NCI-H1092 (cell line): ENCODE measurements around the gene SLAMF1.
"Not testable (repeated sequence)": the region's sequence is repeated elsewhere in the genome, so short reads cannot be mapped to it uniquely, and the experiment has no call there.

Experiments
- DNase-seq: peaks from one replicate; lab custom pipeline; 2025; lab: John Stamatoyannopoulos, UW

The SLAMF1 gene

GRCh38 chr1:160605792-160606479, 40.9 kb downstream of the SLAMF1 start:
- DNase-seq: no peak

- no peak for DNase-seq
Observed at GRCh38 chr1:160605205-160605604, 41.6 kb downstream of the SLAMF1 start.

- DNase-seq: no peak
Observed at GRCh38 chr1:160597705-160598104, 49.1 kb downstream of the SLAMF1 start.

- DNase-seq: no peak
Observed at GRCh38 chr1:160597051-160597450, 49.8 kb downstream of the SLAMF1 start.

- DNase-seq: no peak
Observed at GRCh38 chr1:160590488-160590887, 56.4 kb downstream of the SLAMF1 start.

GRCh38 chr1:160588468-160588867, 58.4 kb downstream of the SLAMF1 start:
- no peak for DNase-seq

- DNase-seq: no peak
Observed at GRCh38 chr1:160584784-160585183, 62.1 kb downstream of the SLAMF1 start.

GRCh38 chr1:160582976-160583375, 63.9 kb downstream of the SLAMF1 start:
- DNase-seq: not testable (repeated sequence)

GRCh38 chr1:160581961-160582360, 64.9 kb downstream of the SLAMF1 start:
- no peak for DNase-seq

GRCh38 chr1:160580221-160580812, 66.5 kb downstream of the SLAMF1 start:
- DNase-seq: no peak

GRCh38 chr1:160579216-160579701, 67.6 kb downstream of the SLAMF1 start, which contains the start of gene CD84:
CD84 (minus strand) TSS chr1:160579496; CDS start chr1:160579437, 59 bp downstream.
- no peak for DNase-seq

GRCh38 chr1:160578525-160579191, 68.2 kb downstream of the SLAMF1 start:
- no peak for DNase-seq

- no peak for DNase-seq
Observed at GRCh38 chr1:160578175-160578524, 68.7 kb downstream of the SLAMF1 start.

GRCh38 chr1:160577671-160578070, 69.2 kb downstream of the SLAMF1 start:
- no peak for DNase-seq

- DNase-seq: no peak
Observed at GRCh38 chr1:160576884-160577283, 70.0 kb downstream of the SLAMF1 start.

- DNase-seq: no peak
Observed at GRCh38 chr1:160576390-160576789, 70.5 kb downstream of the SLAMF1 start.

GRCh38 chr1:160575112-160575664, 71.7 kb downstream of the SLAMF1 start:
- no peak for DNase-seq

GRCh38 chr1:160570840-160571239, 76.0 kb downstream of the SLAMF1 start:
- DNase-seq: no peak

- DNase-seq: no peak
Observed at GRCh38 chr1:160569806-160570205, 77.0 kb downstream of the SLAMF1 start.

- no peak for DNase-seq
Observed at GRCh38 chr1:160567858-160568682, 78.8 kb downstream of the SLAMF1 start.

- no peak for DNase-seq
Observed at GRCh38 chr1:160567341-160567740, 79.5 kb downstream of the SLAMF1 start.

- no peak for DNase-seq
Observed at GRCh38 chr1:160565564-160565963, 81.3 kb downstream of the SLAMF1 start.
